Measurements from ENCODE around the gene GRK5.

Gene GRK5

DNA sequence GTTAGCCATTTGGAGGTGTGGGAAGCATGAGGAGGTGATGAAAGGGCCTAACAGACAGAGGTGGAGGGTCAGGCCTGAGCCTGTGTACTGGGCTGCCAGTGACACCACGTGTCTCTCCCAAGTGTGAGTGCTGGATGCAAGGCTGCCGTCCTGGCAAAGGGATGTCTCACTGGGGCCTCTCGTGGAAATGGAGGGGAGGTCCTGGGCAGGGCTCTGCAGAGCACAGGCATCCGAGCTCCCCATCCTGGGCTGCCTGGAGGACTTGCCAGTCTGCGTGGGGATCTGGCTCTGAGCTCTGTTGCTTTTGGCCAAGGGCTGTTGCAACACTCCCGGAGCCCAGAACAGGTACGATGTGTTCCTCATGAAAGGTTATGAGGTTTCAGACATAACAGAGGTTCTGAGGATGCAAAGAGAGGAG, 77.3 kb downstream of the GRK5 start:
- no peak for DNase-seq
- no peak overlapping the region for H3K4me3 ChIP-seq (ENCODE audit: low read depth, low read length)
- H3K4me1 ChIP-seq: peaks cover 4% of the 10 kb centered on the region
- no peaks in the 10 kb centered on the region for H3K36me3 ChIP-seq
- H3K9me3 ChIP-seq: no peaks in the 10 kb centered on the region
- TF ChIP-seq, protein P1, sequence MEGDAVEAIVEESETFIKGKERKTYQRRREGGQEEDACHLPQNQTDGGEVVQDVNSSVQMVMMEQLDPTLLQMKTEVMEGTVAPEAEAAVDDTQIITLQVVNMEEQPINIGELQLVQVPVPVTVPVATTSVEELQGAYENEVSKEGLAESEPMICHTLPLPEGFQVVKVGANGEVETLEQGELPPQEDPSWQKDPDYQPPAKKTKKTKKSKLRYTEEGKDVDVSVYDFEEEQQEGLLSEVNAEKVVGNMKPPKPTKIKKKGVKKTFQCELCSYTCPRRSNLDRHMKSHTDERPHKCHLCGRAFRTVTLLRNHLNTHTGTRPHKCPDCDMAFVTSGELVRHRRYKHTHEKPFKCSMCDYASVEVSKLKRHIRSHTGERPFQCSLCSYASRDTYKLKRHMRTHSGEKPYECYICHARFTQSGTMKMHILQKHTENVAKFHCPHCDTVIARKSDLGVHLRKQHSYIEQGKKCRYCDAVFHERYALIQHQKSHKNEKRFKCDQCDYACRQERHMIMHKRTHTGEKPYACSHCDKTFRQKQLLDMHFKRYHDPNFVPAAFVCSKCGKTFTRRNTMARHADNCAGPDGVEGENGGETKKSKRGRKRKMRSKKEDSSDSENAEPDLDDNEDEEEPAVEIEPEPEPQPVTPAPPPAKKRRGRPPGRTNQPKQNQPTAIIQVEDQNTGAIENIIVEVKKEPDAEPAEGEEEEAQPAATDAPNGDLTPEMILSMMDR (IDR thresholded peaks at IDR 0.05; ENCODE audit: low read depth, low read length): no peak
- H3K27me3 ChIP-seq: no peaks in the 10 kb centered on the region

DNA sequence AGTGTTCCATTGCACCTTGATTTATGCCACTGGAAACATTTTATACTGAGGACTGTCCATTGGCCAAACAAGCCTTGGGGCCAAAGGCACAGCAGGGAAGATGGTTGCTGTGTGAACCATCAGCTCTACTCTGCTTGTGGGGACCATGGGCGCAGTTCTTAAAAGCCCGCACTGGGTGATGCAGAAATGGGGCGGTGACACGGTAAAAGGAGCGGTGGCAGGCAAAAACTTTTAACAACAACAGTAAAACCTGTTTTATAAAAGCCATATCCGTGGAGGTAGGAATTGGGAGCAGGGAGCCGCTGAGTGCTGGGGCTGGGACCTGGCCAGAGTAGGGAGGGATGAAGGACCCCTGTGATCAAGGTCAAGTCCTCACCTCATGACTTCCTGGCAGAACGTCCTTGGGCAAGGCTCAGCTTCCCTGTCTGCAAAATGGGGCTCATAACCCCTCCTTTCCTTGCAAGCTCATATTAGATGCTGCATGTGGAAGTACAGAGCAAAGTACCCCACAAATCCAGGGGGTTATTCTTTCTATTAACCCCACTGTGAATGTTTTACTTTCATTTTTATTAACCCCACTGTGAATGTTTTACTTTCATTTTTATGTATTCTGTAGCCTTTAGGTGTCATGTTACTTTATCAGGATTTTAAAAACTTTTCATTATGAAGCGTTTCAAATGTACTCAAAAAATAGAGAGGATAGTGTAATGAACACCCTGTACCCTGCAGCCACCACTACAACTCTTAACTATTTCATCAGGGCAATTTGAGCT, 78.3 kb downstream of the GRK5 start:
- H3K9me3 ChIP-seq: no peaks in the 10 kb centered on the region
- no peaks in the 10 kb centered on the region for H3K36me3 ChIP-seq
- TF ChIP-seq, protein P1 (IDR thresholded peaks at IDR 0.05; ENCODE audit: low read depth, low read length): no peak
- H3K27me3 ChIP-seq: no peaks in the 10 kb centered on the region
- no peak overlapping the region for H3K4me3 ChIP-seq (ENCODE audit: low read depth, low read length)
- peaks cover 4% of the 10 kb centered on the region for H3K4me1 ChIP-seq
- DNase-seq: no peak

DNA sequence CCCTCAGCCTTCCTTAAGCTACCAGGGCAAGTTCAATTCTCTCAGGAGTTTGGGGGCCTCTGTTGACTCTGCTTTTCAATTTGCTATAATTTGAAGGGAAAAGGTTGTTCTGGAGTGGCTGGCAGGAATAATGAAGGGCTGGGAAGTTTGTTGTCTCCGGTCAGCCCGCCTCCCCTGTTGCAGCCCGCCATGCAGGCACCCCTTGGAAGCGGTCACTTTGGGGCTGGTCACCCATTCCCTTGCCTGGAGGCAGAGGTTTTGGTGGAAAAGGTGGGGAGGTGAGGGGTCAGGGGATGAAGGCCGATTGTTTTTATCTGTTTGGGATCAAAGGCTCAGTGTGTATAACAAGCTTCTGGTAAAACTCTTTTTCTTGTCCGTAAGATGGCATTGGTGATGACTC, 79.1 kb downstream of the GRK5 start:
- no peak for DNase-seq
- no peaks in the 10 kb centered on the region for H3K27me3 ChIP-seq
- H3K4me3 ChIP-seq (ENCODE audit: low read depth, low read length): no peak overlapping the region
- no peaks in the 10 kb centered on the region for H3K36me3 ChIP-seq
- H3K9me3 ChIP-seq: no peaks in the 10 kb centered on the region
- TF ChIP-seq, protein P1 (IDR thresholded peaks at IDR 0.05; ENCODE audit: low read depth, low read length): no peak
- no peaks in the 10 kb centered on the region for H3K4me1 ChIP-seq

DNA sequence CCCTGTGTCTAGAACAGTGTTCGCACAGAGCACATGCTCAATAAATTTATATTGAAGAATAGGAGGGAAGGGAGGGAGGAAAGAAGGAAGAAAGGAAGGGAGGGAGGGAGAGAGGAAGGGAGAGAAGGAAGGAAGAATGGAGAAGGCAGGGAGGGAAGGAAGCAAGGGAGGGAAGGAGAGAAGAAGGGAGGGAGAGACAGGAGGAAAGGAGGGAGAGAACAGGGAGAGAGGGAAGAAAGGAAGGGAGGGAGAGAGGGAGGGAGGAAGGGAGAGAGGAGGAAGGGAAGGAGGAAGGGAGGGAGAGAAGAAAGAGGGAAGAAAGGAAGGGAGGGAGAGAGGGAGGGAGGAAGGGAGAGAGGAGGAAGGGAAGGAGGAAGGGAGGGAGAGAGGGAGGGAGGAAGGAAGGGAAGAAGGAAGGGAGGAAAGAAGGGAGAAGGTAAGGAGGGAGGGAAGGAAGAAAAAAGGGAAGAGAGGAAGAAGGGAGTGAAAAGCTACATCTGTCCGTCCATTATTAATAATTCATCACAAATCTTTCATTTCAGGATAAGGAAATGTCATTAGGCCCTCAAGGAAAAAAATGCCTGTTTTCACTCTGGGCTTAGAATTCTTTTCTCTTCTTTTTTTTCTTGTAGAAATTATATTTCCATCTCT, 79.7 kb downstream of the GRK5 start:
- Histone ChIP-seq H3K4me3 (ENCODE audit: low read depth, low read length) (no peak overlapping the region), H3K9me3 (no peaks in the 10 kb centered on the region), H3K4me1 (no peaks in the 10 kb centered on the region), H3K36me3 (no peaks in the 10 kb centered on the region), H3K27me3 (no peaks in the 10 kb centered on the region)
- TF ChIP-seq, protein P1 (IDR thresholded peaks at IDR 0.05; ENCODE audit: low read depth, low read length): no peak
- DNase-seq: no peak

DNA sequence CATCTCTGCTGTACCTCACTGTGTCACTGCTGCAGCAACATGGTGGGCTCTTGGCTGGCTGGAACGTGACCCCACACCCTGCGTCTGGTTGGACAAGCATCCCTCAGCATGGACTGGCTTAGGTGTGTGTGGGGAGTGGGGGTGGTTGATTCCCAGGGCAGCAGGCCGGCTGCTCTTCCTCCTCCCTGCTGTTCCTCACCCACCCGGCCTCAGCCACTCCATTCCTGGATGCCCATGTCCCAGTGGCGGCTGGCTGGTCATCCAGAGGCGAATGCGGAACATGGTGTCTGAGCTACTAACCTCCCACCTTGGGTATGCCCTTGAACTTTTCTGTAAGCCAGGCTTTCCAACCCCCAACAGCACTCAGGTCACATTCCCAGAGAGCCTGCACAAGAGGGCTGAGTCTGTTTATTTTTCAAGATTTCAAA, 81.2 kb downstream of the GRK5 start:
- no peak for DNase-seq
- Histone ChIP-seq H3K27me3 (no peaks in the 10 kb centered on the region), H3K9me3 (no peaks in the 10 kb centered on the region), H3K4me1 (no peaks in the 10 kb centered on the region), H3K4me3 (ENCODE audit: low read depth, low read length) (no peak overlapping the region), H3K36me3 (no peaks in the 10 kb centered on the region)
- TF ChIP-seq, protein P1 (IDR thresholded peaks at IDR 0.05; ENCODE audit: low read depth, low read length): no peak
